Measurements from ENCODE around the gene MEGF6. TPM values are rescaled to one million over a fixed set of nuclear protein-coding genes. Genes with fewer than 3 reads are reported as not detected.

The MEGF6 gene
- total and polyA plus RNA-seq, 2 experiments from 2014 or later, result 11.6 to 21.9 TPM

GRCh38 chr1:3579626-3580025, 31.7 kb downstream of the MEGF6 start:
- Histone ChIP-seq H4K20me1 (ENCODE audit: insufficient read depth, poor library complexity, severe bottlenecking) (no peaks in the 10 kb centered on the region), H3K4me2 (no peak overlapping the region), H3K4me1 (ENCODE audit: insufficient read depth) (no peaks in the 10 kb centered on the region), H3K36me3 (replicated peaks; ENCODE audit: insufficient read depth, low read depth) (no peaks in the 10 kb centered on the region), H3K4me3 (no peak overlapping the region), H3K9me3 (ENCODE audit: low read depth) (no peaks in the 10 kb centered on the region), H3K27ac (no peak overlapping the region), H3K27me3 (no peaks in the 10 kb centered on the region), H3K79me2 (no peaks in the 10 kb centered on the region), H2AFZ (no peak overlapping the region), H3K9me2 (replicated peaks; ENCODE audit: insufficient read depth) (no peaks in the 10 kb centered on the region)
- DNase-seq (ENCODE audit: low spot score), result no peak
- 90% methylated on average over 16 of the region's 16 CpGs for WGBS (ENCODE audit: low lambda C conversion rate, missing lambda C conversion rate)
- TF ChIP-seq EZH2 (IDR thresholded peaks at IDR 0.05; ENCODE audit: borderline replicate concordance) (no peak), EZH2phosphoT487 (IDR thresholded peaks at IDR 0.05; ENCODE audit: low read depth, severe bottlenecking, unreplicated experiment) (no peak)
- TF ChIP-seq, protein P1, sequence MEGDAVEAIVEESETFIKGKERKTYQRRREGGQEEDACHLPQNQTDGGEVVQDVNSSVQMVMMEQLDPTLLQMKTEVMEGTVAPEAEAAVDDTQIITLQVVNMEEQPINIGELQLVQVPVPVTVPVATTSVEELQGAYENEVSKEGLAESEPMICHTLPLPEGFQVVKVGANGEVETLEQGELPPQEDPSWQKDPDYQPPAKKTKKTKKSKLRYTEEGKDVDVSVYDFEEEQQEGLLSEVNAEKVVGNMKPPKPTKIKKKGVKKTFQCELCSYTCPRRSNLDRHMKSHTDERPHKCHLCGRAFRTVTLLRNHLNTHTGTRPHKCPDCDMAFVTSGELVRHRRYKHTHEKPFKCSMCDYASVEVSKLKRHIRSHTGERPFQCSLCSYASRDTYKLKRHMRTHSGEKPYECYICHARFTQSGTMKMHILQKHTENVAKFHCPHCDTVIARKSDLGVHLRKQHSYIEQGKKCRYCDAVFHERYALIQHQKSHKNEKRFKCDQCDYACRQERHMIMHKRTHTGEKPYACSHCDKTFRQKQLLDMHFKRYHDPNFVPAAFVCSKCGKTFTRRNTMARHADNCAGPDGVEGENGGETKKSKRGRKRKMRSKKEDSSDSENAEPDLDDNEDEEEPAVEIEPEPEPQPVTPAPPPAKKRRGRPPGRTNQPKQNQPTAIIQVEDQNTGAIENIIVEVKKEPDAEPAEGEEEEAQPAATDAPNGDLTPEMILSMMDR (IDR thresholded peaks at IDR 0.05; ENCODE audit: poor library complexity), result no peak

DNA sequence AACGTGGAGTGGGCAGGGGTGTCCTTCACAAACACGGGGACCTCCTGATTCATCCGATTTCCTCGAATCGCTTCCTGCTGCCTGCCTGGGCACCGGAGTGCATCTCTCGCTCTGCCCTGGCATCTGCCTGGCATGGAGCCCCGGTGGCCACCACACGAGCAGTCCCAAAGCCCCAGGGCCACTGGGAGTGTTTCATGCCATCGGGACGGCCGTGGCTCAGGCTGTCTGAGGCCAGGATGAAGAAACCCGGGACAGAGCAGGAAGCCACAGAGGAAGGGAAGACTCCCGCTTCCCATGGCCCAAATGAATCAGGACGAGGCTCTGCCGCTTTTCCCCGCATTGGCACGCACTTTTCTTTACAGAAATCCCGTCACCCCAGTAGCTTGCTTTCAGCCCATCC, 32.4 kb downstream of the MEGF6 start:
- H3K27ac ChIP-seq, result no peak overlapping the region
- DNase-seq (ENCODE audit: low spot score), result no peak
- no peak overlapping the region for H3K4me2 ChIP-seq
- TF ChIP-seq EZH2 (IDR thresholded peaks at IDR 0.05; ENCODE audit: borderline replicate concordance) (no peak), EZH2phosphoT487 (IDR thresholded peaks at IDR 0.05; ENCODE audit: low read depth, severe bottlenecking, unreplicated experiment) (no peak)
- TF ChIP-seq, protein P1 (IDR thresholded peaks at IDR 0.05; ENCODE audit: poor library complexity), result no peak
- no peaks in the 10 kb centered on the region for H3K27me3 ChIP-seq
- H3K79me2 ChIP-seq, result no peaks in the 10 kb centered on the region
- 95% methylated on average over 18 of the region's 19 CpGs for whole genome bisulfite sequencing (ENCODE audit: low lambda C conversion rate, missing lambda C conversion rate)
- no peaks in the 10 kb centered on the region for H3K9me3 ChIP-seq (ENCODE audit: low read depth)
- H3K9me2 ChIP-seq (replicated peaks; ENCODE audit: insufficient read depth), result no peaks in the 10 kb centered on the region
- H3K36me3 ChIP-seq (replicated peaks; ENCODE audit: insufficient read depth, low read depth), result no peaks in the 10 kb centered on the region
- no peaks in the 10 kb centered on the region for H3K4me1 ChIP-seq (ENCODE audit: insufficient read depth)
- no peak overlapping the region for H3K4me3 ChIP-seq
- no peaks in the 10 kb centered on the region for H4K20me1 ChIP-seq (ENCODE audit: insufficient read depth, poor library complexity, severe bottlenecking)
- H2AFZ ChIP-seq, result no peak overlapping the region

DNA sequence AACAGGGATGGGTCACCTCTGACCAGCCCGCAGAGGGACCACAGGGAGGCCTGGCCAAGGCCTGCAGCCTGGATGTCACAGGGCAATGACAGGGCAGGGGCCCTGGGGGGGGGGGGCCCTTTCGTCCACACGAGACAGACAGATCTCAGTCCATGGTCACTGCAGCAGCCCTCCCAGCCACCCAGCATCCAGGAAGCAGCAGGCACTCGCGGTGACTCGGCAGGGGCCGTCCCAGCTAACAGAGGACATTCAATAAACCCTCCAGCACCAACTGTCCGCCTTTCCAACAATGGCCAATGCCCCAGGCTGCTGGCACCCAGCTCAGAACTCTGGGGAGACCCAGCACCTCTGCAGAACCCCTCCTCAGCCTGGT, 32.9 kb downstream of the MEGF6 start:
- Histone ChIP-seq H2AFZ (no peak overlapping the region), H3K27me3 (no peaks in the 10 kb centered on the region), H3K36me3 (replicated peaks; ENCODE audit: insufficient read depth, low read depth) (no peaks in the 10 kb centered on the region), H3K4me3 (no peak overlapping the region), H3K4me1 (ENCODE audit: insufficient read depth) (no peaks in the 10 kb centered on the region), H3K9me3 (ENCODE audit: low read depth) (no peaks in the 10 kb centered on the region), H3K79me2 (no peaks in the 10 kb centered on the region), H3K9me2 (replicated peaks; ENCODE audit: insufficient read depth) (no peaks in the 10 kb centered on the region), H3K27ac (no peak overlapping the region), H4K20me1 (ENCODE audit: insufficient read depth, poor library complexity, severe bottlenecking) (no peaks in the 10 kb centered on the region), H3K4me2 (no peak overlapping the region)
- no peak for TF ChIP-seq EZH2 (IDR thresholded peaks at IDR 0.05; ENCODE audit: borderline replicate concordance)
- TF ChIP-seq EZH2phosphoT487 (IDR thresholded peaks at IDR 0.05; ENCODE audit: low read depth, severe bottlenecking, unreplicated experiment), result no peak
- TF ChIP-seq, protein P1 (IDR thresholded peaks at IDR 0.05; ENCODE audit: poor library complexity), result no peak
- 94% methylated on average over 7 of the region's 8 CpGs for WGBS (ENCODE audit: low lambda C conversion rate, missing lambda C conversion rate)
- no peak for DNase-seq (ENCODE audit: low spot score)

All from hepatocyte (in vitro differentiated cells).